ENCODE measurements around the gene PDSS2. TPM values are rescaled to one million over a fixed set of nuclear protein-coding genes. Genes with fewer than 3 reads are reported as not detected.

The PDSS2 gene
- total and polyA plus RNA-seq, 2 of the 4 experiments (the other 2 are of a cell fraction) = 8.6 to 9.2 TPM

DNA sequence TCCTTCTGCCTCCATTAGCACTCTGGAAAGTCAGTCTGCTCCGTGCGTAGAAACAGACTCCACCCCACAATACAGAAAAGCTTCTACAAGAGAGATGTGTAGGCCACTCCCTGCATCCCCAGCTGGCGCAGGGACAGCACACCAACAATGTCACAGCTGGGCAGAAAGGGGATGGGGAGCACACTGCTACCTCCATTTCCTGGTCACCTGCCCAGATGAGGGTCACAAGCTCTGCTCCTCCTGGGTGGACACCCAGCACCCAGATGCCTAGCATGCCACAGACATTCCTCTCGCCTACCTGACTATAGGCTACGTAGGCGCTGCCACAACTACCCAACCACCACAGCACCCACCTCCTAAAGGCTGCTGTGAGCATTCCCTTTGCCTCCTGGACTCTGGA lies 356.3 kb downstream of the PDSS2 start:
- Histone ChIP-seq H4K5ac (ENCODE audit: low read depth, low read length) (no peak overlapping the region), H2BK5ac (ENCODE audit: low read depth, low read length, poor library complexity, severe bottlenecking) (no peak overlapping the region), H2AFZ (replicated peaks; ENCODE audit: low read length, poor library complexity) (no peak overlapping the region), H3K9me1 (ENCODE audit: insufficient read depth, low read length) (0 out of 2 replicates have a peak, but pooled peaks cover 4% of the 10 kb centered on the region), H2BK15ac (ENCODE audit: low read depth, low read length) (no peak overlapping the region), H4K8ac (ENCODE audit: low read depth in 2 of 2, low read length in 2 of 2) (no peak overlapping the region), H3K36me3 (ENCODE audit: control insufficient read depth, insufficient read depth, low read length) (no peaks in the 10 kb centered on the region), H2AK5ac (ENCODE audit: low read depth, low read length) (no peak overlapping the region), H3K4me1 (ENCODE audit: control insufficient read depth, insufficient read depth, low read length) (no peaks in the 10 kb centered on the region), H2AK9ac (replicated peaks; ENCODE audit: low read depth, low read length, poor library complexity) (no peak overlapping the region), H3K18ac (ENCODE audit: low read depth, low read length) (no peak overlapping the region), H4K91ac (ENCODE audit: insufficient read depth, low read depth, low read length) (no peak overlapping the region), H2BK20ac (ENCODE audit: low read depth, low read length) (no peak overlapping the region), H3K4me3 (ENCODE audit: insufficient read depth, low read depth, low read length) (no peak overlapping the region), H4K20me1 (ENCODE audit: insufficient read depth, low read length) (no peaks in the 10 kb centered on the region), H3K14ac (replicated peaks; ENCODE audit: low read depth, low read length) (no peak overlapping the region), H3K9ac (ENCODE audit: low read depth, low read length) (no peak overlapping the region), H3K9me3 (ENCODE audit: control insufficient read depth, insufficient read depth, low read length) (no peaks in the 10 kb centered on the region), H3K27me3 (ENCODE audit: control insufficient read depth, insufficient read depth, low read length) (no peaks in the 10 kb centered on the region), H3K4me2 (ENCODE audit: low read depth, low read length) (no peak overlapping the region), H3K23ac (ENCODE audit: low read depth, low read length) (no peak overlapping the region), H2BK120ac (ENCODE audit: low read depth, low read length) (no peak overlapping the region), H3K56ac (ENCODE audit: extremely low read depth, insufficient read depth, low read length) (no peak overlapping the region), H3K27ac (ENCODE audit: insufficient read depth, low read length) (no peak overlapping the region), H3K4ac (ENCODE audit: low read depth, low read length) (no peak overlapping the region), H3K79me1 (ENCODE audit: low read depth in 1 of 2, low read length in 2 of 2) (no peaks in the 10 kb centered on the region)
- dilution Hi-C loops (cut with HindIII; ENCODE audit: low sequenced_read_pairs, unreplicated experiment) = no loop called here
- ChIA-PET POLR2A (ENCODE audit: unreplicated experiment) (no interaction called here), CTCF (no interaction called here)
- in situ Hi-C loops (cut with MboI; ENCODE audit: low sequenced_read_pairs) = no loop called here
- intact Hi-C loops (cut with micrococcal nuclease) = no loop called here
- TF ChIP-seq CEBPB (IDR thresholded peaks at IDR 0.05; ENCODE audit: low read depth, low read length) (no peak), MAFK (IDR thresholded peaks at IDR 0.05; ENCODE audit: low read depth, low read length) (no peak), RAD21 (IDR thresholded peaks at IDR 0.05; ENCODE audit: low read length) (no peak), RFX5 (IDR thresholded peaks at IDR 0.05; ENCODE audit: low read depth, low read length) (no peak), BHLHE40 (IDR thresholded peaks at IDR 0.05; ENCODE audit: low read depth, low read length) (no peak), RCOR1 (IDR thresholded peaks at IDR 0.05; ENCODE audit: insufficient replicate concordance, low read length) (no peak), MAZ (IDR thresholded peaks at IDR 0.05; ENCODE audit: borderline replicate concordance, low read depth, low read length) (no peak)
- TF ChIP-seq, protein P1, sequence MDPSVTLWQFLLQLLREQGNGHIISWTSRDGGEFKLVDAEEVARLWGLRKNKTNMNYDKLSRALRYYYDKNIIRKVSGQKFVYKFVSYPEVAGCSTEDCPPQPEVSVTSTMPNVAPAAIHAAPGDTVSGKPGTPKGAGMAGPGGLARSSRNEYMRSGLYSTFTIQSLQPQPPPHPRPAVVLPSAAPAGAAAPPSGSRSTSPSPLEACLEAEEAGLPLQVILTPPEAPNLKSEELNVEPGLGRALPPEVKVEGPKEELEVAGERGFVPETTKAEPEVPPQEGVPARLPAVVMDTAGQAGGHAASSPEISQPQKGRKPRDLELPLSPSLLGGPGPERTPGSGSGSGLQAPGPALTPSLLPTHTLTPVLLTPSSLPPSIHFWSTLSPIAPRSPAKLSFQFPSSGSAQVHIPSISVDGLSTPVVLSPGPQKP (IDR thresholded peaks at IDR 0.05; ENCODE audit: borderline replicate concordance, low read depth, low read length) = no peak
- TF ChIP-seq, protein P2, sequence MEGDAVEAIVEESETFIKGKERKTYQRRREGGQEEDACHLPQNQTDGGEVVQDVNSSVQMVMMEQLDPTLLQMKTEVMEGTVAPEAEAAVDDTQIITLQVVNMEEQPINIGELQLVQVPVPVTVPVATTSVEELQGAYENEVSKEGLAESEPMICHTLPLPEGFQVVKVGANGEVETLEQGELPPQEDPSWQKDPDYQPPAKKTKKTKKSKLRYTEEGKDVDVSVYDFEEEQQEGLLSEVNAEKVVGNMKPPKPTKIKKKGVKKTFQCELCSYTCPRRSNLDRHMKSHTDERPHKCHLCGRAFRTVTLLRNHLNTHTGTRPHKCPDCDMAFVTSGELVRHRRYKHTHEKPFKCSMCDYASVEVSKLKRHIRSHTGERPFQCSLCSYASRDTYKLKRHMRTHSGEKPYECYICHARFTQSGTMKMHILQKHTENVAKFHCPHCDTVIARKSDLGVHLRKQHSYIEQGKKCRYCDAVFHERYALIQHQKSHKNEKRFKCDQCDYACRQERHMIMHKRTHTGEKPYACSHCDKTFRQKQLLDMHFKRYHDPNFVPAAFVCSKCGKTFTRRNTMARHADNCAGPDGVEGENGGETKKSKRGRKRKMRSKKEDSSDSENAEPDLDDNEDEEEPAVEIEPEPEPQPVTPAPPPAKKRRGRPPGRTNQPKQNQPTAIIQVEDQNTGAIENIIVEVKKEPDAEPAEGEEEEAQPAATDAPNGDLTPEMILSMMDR (conservative IDR thresholded peaks at IDR 0.05; ENCODE audit: low read depth, low read length) = no peak
- TF ChIP-seq, protein P3, sequence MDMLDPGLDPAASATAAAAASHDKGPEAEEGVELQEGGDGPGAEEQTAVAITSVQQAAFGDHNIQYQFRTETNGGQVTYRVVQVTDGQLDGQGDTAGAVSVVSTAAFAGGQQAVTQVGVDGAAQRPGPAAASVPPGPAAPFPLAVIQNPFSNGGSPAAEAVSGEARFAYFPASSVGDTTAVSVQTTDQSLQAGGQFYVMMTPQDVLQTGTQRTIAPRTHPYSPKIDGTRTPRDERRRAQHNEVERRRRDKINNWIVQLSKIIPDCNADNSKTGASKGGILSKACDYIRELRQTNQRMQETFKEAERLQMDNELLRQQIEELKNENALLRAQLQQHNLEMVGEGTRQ (IDR thresholded peaks at IDR 0.05; ENCODE audit: low read depth, low read length) = no peak
- no peak for ATAC-seq (ENCODE audit: low read depth)
- WGBS, 2 experiments (ENCODE audit: extremely low coverage in 2 of 2, insufficient read length in 1 of 2) = 100% methylated on average over 1 of the region's 6 CpGs; no CpG with 5 or more reads in 1 of the 2 experiments
- DNase-seq = no peak
- BruUV-seq (replicated peaks) = no TSS peak

All from IMR-90 (cell line).